ENCODE measurements around the gene YIPF3.

DNA sequence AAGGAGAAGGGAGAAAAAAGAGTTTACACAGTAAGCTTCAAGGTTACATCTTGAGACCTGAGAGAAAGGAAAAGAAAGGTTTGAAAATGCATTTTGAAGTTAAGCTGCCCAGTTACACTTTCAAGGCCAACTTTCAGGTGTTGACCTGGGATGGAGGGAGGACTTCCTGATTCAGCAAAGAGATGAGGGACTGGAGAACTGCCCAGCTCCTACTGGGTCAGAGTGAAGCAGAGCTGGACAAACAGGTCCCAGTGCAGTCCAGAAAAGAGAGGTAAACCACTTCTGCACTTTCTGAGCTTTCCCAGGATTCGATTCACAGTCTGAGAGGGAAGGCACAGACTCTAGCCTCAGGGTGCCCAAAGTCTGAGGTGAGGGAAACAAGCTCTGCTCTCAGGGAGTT lies 45.3 kb downstream of the YIPF3 start:
- TF ChIP-seq, protein P1, sequence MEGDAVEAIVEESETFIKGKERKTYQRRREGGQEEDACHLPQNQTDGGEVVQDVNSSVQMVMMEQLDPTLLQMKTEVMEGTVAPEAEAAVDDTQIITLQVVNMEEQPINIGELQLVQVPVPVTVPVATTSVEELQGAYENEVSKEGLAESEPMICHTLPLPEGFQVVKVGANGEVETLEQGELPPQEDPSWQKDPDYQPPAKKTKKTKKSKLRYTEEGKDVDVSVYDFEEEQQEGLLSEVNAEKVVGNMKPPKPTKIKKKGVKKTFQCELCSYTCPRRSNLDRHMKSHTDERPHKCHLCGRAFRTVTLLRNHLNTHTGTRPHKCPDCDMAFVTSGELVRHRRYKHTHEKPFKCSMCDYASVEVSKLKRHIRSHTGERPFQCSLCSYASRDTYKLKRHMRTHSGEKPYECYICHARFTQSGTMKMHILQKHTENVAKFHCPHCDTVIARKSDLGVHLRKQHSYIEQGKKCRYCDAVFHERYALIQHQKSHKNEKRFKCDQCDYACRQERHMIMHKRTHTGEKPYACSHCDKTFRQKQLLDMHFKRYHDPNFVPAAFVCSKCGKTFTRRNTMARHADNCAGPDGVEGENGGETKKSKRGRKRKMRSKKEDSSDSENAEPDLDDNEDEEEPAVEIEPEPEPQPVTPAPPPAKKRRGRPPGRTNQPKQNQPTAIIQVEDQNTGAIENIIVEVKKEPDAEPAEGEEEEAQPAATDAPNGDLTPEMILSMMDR (IDR thresholded peaks at IDR 0.05) = no peak
- no peak for TF ChIP-seq POLR2A (IDR thresholded peaks at IDR 0.05)
